HG03565 (cell line): ENCODE measurements around the gene CCDC197.

Experiments
- ATAC-seq: cut with Tn5 transposase; IDR thresholded peaks from one replicate; pipeline ENCODE4 v1.9.1; 2021; ENCODE audit warnings: mild to moderate bottlenecking, moderate library complexity; ENCODE audit not compliant: unreplicated experiment

Gene CCDC197

DNA sequence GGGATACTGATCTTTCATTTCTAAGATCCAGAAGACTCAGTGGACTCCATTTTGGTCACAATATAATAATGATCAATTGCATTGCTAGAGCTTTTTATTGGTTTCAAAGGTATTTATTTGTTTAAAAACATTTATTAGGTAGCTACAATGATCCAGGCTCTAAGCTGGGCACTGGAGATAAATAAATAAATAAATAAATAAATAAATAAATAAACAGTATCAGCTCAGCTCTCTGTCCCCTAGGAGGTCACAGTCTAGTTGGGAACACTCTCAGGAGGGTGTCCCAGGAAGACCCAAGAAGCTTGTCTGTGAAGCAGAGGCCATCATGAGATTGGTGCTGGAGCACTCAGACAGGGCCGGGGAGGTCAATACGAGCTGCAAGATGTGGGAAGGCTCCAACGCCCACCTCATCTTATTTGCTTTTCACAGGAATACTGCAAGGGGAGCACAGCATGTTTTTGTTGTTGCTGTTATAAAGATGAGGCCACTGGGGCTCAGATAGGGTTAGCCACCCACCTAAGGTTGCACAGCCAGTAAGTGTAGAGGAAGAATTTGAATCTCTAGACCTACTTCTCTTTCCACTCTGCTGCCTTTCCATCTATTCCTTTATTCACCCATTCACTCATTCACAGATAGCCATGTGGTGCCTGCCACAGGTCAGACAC is 36.2 kb upstream of the CCDC197 start:
- no peak for ATAC-seq

DNA sequence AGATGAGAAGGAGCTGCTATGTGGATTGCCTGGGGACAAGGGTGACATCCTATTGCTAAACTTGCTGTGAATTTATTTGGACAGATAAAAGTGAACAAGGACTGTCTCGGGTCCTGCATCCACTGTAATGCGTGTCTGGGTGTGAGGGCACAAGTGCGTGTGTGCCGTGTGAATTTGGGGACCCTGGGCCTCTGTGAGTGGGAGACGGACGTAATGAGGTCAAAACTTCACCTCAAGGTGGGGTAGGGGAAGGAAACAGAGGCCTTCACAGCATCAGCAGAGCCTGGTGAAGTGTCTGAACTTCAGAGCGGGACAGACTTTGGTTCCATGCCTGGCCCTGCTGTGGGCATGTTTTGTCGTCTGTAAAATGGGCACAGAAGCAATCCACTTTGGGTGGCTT is 35.5 kb upstream of the CCDC197 start:
- no peak for ATAC-seq

DNA sequence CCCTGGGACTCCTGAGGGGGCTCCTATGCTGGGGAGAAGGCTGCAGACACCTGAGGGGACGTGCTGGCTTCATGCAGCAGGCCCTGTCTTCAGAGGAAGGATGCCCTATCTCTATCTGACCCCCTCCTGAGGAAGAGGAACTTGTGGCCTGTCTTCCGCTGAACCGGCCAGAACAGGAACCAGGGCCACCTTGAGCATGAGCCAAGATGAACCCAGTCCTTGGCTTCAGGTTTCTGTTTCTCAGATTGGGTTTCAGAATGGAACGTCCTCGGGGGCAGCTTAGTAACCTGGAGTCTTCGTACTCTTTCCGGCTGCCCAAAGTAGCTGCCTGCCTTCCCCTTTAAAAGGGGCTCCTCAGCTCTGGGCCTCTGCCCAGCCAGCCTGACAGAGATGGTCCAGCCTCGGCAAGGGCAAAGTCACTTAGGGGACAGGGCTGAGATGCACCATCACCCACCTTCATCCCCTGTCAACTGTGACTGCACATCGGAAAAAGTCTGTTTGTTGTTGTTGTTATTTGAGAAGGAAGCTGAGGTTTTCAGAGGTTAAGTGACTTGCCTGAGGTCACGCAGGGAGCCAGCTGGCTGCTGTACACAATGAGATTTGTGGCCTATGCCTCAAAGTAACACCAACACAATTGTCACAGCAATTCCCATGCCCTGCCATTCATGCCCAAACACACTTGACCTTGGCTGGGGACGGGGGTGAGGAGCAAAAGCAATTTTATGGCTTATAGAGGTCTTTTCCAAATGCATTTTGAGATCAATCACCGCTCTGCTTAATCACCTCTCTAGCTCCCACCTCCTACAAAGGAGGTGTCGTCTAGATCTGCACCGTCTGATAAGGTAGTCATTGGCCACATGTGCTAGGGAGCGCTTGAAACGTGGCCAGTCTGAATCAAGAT is 34.1 kb upstream of the CCDC197 start:
- peak; percentile 38 for ATAC-seq

DNA sequence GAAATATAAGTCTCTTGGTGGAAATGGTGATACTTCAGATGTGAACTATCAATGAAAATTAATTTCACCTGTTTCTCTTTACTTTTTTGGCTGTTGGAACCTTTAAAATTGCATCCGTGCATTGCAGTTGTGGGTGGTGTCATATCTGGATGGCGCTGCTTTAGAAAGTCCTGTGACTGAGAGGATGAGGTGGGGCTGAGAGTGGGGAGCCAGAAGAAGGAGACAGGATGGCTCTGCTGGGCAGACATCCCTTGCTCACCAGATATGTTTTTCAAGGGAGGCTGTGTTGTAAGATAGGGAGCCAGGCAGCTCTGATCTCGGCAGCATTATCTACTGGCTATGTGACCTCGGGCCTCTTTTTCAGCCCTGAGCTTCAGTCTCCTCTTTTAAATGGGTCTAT is 33.4 kb upstream of the CCDC197 start:
- no peak for ATAC-seq

DNA sequence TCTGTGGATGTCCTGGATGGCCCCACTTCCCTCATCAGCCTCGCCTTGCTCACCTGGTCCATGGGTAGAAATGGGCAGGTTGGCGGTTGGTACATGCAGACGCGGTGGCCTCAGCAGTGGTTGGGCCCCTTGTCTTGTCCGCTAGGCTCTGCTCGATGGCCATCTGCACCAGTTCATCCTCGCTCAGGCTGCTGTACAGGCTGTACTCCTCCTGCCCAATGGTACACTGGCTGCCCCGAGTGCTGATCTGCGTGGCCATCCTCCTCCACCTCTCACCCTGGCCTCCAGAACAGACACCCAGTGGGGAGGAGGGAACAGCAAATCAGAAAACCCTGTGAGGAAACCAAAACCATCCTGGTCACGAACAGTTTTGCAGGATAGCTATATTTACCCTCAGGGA is 32.8 kb upstream of the CCDC197 start:
- ATAC-seq = no peak

DNA sequence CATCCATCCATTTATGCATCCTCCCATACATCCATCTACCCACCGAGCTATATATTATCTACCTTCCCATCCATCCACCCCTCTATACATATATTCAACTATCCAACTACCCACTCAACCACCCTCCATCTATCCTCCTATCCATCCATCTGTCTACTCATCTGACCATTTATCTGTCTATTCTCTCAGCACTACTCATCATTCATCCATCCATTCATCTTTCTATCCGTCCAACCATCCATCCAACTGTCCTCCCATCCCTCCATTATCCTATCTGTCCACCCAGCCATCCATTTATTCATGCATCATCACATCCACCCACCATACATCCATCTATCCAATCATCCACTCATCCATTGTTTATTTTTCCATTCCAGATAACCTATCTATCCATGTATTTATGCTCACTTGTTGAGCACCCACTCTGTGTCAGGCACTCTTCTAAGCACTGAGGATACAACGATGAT is 32.2 kb upstream of the CCDC197 start:
- ATAC-seq = no peak

DNA sequence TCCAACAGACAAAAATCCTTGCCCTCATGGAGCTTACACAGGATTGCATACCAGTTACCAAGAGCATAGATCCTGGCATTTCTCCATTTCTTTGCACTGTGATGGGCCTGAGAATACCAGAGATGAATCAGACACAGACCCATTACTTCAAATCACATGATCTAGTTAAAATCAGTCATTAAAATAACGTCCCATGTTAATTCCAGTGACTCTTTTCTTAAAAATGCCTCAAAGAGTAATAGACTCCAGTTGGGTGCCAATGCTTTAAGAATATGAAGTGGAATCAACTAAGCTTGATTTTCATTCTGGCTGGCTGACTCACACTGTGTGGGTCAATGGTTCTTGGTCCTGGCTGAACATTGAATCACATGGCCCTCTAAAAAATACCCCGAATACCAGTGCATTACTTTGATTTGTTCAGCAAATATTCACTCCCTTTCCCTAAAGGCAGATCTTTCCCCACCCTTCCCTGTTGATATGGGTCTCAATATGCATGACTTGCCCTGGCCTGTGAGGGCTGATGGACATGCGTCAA is 31.7 kb upstream of the CCDC197 start:
- no peak for ATAC-seq

DNA sequence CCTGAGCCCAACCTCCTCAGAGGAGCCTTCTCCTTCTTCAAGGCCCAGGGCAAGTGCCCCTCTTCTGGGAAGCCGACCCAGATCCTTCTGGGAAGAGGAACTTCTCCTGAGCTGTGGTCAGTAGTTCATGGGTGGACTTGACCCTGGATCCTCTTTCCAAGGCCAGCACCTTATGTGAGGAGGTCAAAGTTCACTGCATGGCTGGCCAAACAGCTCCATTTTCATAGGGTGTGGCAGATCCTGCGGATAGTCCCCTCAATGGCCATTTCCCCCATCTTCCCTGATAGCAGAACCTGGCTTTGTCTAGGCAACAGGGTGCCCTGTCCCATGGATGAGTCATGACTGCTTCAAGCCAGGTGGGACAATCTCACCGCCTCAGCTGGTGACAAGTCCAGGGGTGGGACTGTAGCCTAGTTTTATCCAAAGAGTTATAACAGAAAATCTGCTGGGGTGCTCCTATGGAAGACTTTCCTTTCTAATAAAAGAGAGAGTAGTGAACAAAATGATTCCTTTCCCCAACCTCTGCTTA is 31.1 kb upstream of the CCDC197 start:
- no peak for ATAC-seq

DNA sequence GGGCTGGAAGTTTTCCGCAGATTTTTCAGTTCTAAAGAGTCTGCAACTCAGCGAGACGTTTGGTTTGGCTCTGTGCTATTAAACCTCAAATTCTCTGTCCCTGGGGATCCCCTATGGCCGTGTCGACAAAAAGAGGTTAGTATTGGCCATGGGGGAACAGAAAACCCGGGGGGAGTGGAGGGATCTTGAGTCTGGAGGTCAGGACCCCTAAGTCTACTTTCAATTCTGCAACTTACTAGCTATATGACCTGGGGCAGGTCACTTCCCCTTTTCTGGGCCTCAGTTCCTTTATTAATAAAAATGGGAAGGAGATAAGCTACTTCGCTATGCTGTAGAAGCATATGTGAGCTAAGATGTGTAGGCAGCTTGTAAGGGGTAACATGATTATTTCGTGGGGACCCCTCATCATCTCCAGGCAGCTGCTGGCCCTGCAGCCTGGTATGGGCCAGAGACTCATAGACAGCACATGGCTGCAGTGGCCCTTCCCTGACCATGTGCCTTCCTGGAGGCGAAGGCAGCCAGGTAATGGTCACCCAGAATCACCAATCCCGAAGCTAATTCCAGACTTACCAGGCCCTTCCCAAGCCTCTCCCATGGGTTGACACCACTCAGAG is 29.4 kb upstream of the CCDC197 start:
- peak; percentile 31 for ATAC-seq

DNA sequence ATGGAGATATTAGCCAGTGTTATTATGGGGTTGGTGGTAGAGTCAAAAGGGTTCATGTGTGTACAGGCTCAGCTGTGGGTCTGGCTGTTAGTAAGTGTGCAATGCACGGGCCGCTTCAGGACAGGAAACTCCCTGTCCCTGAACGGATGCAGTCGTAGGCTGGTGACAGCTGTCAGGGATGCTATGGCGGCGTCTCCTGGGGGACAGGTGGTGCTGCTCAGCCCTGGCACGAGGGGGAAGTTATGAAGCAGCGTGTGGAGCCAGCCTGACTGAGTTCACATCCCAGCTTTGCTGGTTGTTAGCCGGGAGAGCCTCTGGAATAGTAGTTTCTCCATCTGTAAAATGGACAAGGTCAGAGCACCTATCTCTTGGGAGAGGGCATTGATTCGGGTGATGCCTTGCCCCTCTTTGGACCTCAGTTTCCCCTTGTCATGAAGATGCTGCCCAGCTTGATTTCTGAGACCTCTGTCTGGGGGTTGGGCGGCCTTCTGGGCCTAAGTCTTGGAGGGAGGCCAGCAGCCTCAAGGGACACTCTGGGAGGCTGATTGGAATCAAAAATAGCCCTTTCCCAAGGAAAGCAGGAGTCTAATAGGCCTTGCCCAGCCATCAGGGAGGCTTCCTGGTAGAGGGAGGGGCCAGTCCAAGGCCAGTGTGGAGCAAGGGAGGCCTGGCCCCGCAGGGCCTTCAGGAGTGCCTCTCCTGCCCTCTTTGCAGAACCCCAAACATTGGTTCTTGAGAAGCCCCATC is 27.8 kb upstream of the CCDC197 start:
- no peak for ATAC-seq

DNA sequence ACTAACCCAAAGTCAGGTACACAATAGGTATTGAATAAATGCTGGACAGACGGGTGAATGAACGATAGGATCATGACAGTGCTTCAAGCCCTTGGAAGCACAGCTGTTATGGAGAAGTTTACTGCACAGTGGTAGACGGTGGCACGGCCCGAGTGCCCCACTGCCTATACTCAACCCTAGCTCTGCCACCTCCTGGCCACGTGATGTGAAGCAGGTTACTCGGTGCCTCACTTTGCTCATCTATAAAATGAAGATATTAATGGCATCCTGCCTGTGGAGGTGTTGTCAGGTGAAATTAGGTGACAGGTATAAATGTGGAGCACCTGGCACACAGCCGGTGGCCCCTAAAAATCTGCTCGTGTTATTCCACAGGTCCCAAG is 26.5 kb upstream of the CCDC197 start:
- ATAC-seq = no peak

DNA sequence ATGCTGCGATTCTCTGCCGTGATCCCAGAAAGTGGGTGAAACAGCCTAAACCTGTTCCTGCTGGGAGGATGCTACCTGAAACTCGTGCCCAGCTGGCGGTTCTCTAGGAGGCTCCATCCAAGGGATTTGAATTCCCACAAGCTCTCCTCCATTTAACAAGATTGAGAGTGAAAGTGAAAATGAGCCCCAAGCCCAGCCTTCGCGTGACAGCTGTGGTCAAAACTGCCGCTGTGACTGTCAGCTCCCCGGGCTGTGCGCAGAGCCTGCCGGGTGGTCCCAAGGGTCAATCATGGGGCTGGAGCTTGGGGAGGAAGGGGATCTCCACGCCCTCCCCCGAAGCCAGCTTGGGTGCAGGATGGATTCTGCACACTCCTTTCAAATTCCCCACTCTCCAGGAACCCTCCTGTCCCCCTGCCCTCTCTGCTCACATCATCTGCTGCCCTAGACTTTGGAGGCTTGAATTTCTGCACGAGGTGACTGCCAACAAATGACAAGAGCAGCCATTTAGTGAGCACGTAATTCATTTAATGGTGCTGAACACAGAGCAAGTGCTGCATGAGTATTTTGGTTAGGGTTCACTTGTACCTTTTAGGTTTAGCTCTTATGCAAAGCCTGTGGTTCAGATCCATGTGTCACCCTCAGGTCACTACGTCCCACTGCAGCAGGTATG is 26.0 kb upstream of the CCDC197 start:
- ATAC-seq = peak; percentile 26

DNA sequence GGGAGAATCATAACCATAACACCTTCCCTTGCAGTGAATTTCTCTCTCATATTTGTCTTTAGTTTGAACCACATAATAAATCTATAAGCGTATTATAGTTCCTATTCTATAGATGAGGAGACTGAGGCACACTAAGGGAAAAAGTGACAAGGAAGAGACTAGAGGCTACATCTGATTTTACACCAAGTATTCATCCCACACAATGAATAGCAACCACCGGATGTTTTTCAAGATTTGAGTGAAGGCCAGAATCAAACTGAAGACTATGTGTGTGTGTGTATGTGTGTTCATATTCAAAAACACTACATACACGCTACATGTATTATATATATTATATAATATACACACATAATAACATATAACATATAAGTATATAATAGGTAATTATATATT is 25.5 kb upstream of the CCDC197 start:
- ATAC-seq = no peak

DNA sequence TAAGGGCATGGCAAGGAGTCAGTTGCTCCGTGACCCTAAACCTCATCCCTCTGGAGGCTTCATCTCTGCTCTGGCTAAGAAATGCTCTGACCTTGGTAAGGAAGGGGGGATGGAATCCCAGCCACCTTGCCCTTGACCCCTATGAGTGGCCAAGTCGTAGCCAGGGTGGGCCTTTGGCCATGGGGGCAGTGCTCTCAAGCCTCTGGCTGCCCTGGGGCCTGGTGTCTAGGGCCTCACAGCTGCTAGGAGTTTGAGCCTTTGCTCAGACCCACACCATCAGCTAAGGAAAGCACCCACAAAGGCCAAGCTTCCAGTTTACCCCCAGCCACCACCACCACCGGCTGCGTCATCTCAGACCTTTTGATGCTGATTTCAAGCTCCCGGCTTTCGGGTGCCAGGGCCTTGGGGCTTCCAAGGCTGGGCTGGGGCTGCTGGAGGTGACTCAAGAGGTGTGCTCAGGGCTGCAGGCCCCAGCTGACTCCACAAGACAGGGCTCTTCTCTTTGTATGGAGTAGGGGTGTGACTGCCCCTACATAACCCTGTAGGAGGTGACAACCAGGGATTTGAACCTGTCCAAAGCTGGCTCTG is 24.4 kb upstream of the CCDC197 start:
- no peak for ATAC-seq

DNA sequence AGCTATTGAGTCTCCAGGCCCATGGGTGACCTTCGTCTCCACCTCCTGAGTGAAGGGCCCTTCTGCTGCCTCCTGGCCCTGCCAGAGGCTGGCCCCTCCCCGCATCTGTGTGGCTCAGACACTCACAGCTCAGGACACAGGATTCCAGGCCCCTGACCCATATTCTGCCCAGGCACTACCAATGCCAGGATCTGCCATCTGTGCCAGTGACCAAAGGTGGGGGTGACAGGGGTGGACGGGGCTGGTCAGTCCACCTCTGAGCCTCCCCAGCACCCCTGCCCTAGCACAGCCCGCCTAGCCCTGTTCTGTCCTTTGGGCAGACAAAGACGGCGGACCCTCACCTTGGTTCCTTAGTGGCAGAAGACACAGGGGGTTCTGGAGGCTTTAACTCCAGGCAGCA is 23.5 kb upstream of the CCDC197 start:
- no peak for ATAC-seq

DNA sequence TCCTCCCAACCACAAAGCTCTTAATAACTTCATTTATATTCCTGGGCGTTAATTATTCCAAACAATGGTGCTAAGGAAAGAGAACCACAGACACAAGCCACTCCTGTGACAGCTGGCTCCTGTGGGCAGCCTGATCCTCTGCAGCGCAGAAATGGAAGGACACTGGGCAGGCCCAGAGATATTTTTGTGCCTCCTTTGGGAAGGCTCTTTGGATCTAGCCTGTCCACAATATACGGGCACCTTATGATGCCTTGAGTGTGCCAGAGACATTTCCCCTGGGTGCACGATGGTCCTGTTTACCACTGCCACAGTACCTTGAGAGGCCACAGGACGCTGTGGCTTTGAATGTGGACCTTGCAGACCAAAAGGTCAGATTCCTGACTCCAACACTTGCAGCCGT is 22.8 kb upstream of the CCDC197 start:
- ATAC-seq = no peak

DNA sequence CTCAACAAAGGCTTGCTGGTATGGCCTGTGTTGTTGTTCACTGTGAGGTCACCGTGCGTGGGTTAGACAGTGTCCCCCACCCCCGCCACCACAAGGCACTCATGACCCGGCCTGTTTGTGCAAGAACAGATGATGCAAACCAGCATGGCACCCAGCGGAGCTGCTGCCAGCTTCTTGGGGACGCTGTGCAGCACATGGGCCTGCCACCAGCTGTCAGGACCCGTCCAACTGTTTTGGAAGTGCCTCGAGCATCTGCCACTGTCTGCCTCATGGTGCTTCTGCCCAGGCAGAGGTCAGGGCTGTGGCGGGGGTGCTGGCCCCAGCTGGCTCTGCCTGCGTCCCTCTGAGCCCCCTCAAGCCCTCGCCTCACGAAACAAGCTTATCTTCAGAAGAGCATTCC is 22.3 kb upstream of the CCDC197 start:
- ATAC-seq = no peak

DNA sequence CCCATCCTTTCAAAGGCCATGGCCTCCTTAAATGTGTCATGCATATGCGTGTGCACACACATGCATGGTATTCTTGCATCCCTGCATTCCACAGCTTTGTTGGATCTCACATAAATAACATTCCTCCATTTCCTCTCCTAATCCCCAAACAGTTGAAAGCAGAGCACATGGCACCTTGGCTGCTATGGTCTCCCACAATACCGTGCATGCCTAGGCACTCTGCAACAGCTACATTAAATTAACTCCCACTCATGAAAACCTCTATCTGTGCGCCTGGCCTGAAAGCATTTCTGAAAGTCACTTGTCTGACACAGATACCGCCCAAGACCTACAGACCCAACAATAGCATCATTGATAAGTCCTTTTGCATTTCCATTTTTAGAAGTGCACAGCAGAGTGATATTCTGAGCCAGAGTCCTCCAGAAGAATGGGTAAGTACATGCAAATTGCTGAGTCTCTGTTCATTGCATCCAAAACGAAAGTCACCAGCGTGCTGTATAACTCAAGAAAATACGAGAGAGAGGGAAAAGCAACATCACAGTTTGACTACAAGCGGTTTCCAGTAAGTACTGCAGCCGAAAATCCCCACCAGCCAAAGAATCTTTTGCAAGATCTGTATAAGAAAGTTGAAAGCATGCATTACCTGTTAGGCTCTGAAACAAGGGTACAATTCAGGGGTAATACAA is 21.2 kb upstream of the CCDC197 start:
- peak; percentile 65 for ATAC-seq

DNA sequence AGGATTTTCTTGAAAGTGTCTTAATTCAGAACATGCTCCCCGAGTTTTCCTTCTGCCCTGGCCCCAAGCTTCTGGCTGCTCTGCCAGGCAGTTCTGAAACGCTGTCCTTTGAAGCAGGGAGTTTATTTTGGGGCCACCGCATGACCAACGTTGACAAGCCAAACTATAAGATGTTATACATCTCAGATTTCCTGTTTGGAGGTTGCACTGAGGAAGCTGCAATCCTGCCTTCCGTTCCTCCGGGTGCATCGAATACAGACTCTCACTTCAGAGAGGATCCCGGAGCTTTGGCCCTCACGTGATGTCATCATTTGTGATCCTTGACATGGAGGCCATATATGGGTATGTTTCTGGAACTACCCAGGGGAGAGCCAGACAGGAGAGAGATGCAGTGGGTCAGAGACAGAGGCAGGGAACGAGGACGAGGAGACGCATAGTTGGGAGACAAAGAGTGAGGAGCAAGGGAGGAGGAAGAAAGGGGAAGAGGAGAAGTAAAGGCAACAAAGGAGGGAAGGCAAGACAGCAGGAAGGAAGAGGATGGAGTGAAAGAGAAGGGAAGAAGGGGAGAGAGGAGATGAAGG is 20.5 kb upstream of the CCDC197 start, which contains the start of gene ASB2:
ASB2 (minus strand) TSS at position 94 of the 581 bp plus-strand sequence. CDS start 12,031 bp downstream, outside the sequence.
- no peak for ATAC-seq
